H1 (cell line): ENCODE data around the gene SDR39U1. TPM values are rescaled to one million over a fixed set of nuclear protein-coding genes. Genes with fewer than 3 reads are reported as not detected.

Experiments
- CBX5 ChIP-seq: fragments of 300-800, 300-1000 bp; sonication (generic); IDR thresholded peaks from 2 replicates; pipeline ENCODE4 v1.7.1; 2016; ENCODE audit warnings: antibody characterized with exemption, low read length, low read depth
- JUND ChIP-seq: IDR thresholded peaks from 2 replicates; pipeline ENCODE4 v1.6.1; 2011; ENCODE audit warnings: mild to moderate bottlenecking, improper control_type of control experiment, low read length
- SAP30 ChIP-seq: fragments of 300-600 bp; sonication (generic); IDR thresholded peaks from 2 replicates; pipeline ENCODE4 v1.7.1; 2012; ENCODE audit warnings: low read length, moderate library complexity, mild to moderate bottlenecking, inconsistent platforms; ENCODE audit not compliant: insufficient read depth, insufficient replicate concordance
- TBP ChIP-seq: IDR thresholded peaks from 2 replicates; pipeline ENCODE4 v1.6.1; 2011; ENCODE audit warnings: low read depth, low read length, improper control_type of control experiment
- YY1 ChIP-seq: IDR thresholded peaks from 2 replicates; pipeline ENCODE4 v1.6.1; 2011; ENCODE audit warnings: low read depth, mild to moderate bottlenecking, low read length
- polyA plus RNA-seq, 7 experiments: library from polyadenylated mRNA; depleted of rRNA in 3 of 7; stranded (reverse) in 5 of 7; unstranded in 2 of 7; fragments of >200 nt in 5 of 7; fragments of 200-250 nt in 2 of 7; gene quantifications; 1 replicate in 5 of 7; 2 replicates in 1 of 7; 4 replicates in 1 of 7; pipeline versions ENCODE4 v1.2.1 to v1.2.3, GENCODE V29; 2011 to 2013; ENCODE audit warnings: missing spikeins in 2 of 7, mixed read lengths in 2 of 7
- total RNA-seq: library from RNA; stranded (reverse); fragmentation: NEBNext Ultra II Directional; extraction: Animal tissue kit (Norgen Biotek cat#: 25700); gene quantifications from 2 replicates; pipeline ENCODE4 v1.2.1, GENCODE V29; 2021
- TF ChIP-seq, protein P1 (sequence below): fragments of 300-600 bp; sonication (generic); IDR thresholded peaks from 2 replicates; pipeline ENCODE4 v1.7.1; 2012; ENCODE audit warnings: low read length, moderate library complexity, mild to moderate bottlenecking, inconsistent platforms; ENCODE audit not compliant: insufficient replicate concordance

SDR39U1 gene
- total and polyA plus RNA-seq, 2 of the 8 experiments (the other 6 are each of a cell fraction or from before 2014, with no cell fraction given) = 46.7 to 98.8 TPM

DNA sequence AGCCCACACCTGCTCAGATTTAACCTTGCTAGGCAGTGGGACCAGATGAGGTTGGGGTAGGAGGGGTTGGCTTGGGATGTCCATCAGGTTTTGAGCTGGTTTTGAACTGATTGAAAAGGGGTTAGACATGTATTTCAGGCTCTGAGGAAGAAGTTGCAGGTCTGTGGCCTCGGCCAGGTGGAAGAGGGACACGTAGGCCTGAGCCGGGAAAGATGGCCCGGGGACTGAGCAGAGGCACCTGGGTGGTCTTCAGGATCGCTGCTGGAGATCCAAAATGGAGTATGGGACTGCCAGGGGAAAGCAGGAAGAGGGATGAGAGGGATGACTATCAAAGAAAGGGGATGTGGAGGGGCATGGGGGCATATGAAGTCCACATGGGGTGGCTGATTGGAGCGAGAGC lies 36.2 kb downstream of the SDR39U1 start (continued):
- no peak for TF ChIP-seq TBP
- no peak for TF ChIP-seq CBX5
- no peak for TF ChIP-seq JUND
- no peak for TF ChIP-seq YY1
- no peak for TF ChIP-seq SAP30
- TF ChIP-seq, protein P1, sequence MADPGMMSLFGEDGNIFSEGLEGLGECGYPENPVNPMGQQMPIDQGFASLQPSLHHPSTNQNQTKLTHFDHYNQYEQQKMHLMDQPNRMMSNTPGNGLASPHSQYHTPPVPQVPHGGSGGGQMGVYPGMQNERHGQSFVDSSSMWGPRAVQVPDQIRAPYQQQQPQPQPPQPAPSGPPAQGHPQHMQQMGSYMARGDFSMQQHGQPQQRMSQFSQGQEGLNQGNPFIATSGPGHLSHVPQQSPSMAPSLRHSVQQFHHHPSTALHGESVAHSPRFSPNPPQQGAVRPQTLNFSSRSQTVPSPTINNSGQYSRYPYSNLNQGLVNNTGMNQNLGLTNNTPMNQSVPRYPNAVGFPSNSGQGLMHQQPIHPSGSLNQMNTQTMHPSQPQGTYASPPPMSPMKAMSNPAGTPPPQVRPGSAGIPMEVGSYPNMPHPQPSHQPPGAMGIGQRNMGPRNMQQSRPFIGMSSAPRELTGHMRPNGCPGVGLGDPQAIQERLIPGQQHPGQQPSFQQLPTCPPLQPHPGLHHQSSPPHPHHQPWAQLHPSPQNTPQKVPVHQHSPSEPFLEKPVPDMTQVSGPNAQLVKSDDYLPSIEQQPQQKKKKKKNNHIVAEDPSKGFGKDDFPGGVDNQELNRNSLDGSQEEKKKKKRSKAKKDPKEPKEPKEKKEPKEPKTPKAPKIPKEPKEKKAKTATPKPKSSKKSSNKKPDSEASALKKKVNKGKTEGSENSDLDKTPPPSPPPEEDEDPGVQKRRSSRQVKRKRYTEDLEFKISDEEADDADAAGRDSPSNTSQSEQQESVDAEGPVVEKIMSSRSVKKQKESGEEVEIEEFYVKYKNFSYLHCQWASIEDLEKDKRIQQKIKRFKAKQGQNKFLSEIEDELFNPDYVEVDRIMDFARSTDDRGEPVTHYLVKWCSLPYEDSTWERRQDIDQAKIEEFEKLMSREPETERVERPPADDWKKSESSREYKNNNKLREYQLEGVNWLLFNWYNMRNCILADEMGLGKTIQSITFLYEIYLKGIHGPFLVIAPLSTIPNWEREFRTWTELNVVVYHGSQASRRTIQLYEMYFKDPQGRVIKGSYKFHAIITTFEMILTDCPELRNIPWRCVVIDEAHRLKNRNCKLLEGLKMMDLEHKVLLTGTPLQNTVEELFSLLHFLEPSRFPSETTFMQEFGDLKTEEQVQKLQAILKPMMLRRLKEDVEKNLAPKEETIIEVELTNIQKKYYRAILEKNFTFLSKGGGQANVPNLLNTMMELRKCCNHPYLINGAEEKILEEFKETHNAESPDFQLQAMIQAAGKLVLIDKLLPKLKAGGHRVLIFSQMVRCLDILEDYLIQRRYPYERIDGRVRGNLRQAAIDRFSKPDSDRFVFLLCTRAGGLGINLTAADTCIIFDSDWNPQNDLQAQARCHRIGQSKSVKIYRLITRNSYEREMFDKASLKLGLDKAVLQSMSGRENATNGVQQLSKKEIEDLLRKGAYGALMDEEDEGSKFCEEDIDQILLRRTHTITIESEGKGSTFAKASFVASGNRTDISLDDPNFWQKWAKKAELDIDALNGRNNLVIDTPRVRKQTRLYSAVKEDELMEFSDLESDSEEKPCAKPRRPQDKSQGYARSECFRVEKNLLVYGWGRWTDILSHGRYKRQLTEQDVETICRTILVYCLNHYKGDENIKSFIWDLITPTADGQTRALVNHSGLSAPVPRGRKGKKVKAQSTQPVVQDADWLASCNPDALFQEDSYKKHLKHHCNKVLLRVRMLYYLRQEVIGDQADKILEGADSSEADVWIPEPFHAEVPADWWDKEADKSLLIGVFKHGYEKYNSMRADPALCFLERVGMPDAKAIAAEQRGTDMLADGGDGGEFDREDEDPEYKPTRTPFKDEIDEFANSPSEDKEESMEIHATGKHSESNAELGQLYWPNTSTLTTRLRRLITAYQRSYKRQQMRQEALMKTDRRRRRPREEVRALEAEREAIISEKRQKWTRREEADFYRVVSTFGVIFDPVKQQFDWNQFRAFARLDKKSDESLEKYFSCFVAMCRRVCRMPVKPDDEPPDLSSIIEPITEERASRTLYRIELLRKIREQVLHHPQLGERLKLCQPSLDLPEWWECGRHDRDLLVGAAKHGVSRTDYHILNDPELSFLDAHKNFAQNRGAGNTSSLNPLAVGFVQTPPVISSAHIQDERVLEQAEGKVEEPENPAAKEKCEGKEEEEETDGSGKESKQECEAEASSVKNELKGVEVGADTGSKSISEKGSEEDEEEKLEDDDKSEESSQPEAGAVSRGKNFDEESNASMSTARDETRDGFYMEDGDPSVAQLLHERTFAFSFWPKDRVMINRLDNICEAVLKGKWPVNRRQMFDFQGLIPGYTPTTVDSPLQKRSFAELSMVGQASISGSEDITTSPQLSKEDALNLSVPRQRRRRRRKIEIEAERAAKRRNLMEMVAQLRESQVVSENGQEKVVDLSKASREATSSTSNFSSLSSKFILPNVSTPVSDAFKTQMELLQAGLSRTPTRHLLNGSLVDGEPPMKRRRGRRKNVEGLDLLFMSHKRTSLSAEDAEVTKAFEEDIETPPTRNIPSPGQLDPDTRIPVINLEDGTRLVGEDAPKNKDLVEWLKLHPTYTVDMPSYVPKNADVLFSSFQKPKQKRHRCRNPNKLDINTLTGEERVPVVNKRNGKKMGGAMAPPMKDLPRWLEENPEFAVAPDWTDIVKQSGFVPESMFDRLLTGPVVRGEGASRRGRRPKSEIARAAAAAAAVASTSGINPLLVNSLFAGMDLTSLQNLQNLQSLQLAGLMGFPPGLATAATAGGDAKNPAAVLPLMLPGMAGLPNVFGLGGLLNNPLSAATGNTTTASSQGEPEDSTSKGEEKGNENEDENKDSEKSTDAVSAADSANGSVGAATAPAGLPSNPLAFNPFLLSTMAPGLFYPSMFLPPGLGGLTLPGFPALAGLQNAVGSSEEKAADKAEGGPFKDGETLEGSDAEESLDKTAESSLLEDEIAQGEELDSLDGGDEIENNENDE = no peak
